LNCaP clone FGC (cell line): ENCODE results near the gene UBXN7.

Experiments used
- DNase-seq: peaks from one replicate; pipeline ENCODE4 v3.0.0-alpha.2; 2011; ENCODE audit warnings: low read depth
- H3K4me3 ChIP-seq: 2 replicates; pipeline ENCODE4 v1.5.1; 2011; ENCODE audit warnings: mild to moderate bottlenecking, low read depth, low read length, control low read depth
- TF ChIP-seq, protein P1 (sequence below): IDR thresholded peaks from 2 replicates; pipeline ENCODE4 v1.5.1; 2012; ENCODE audit warnings: mild to moderate bottlenecking; ENCODE audit not compliant: control insufficient read depth, insufficient read depth; ENCODE audit errors: extremely low read depth

Gene UBXN7

DNA sequence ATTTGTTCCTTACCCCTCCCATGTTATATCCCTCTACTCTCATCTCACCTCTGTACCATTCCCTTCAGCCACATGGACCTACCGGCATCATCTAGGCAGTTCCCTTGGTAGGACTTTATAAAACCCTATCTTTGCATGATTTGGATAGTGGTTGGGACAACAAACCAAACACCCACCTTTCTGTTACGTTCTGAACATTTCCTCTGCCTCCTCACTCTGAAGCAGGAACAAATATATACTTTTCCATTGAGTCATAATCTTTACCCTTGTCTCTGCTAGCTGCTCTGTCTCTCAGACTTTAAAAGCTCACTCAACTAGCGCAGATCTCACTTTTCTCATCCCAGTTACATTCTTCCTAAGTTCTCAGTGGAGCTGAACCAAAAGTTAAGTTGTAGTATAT, 17.8 kb downstream of the UBXN7 start:
- no peak for DNase-seq
- TF ChIP-seq, protein P1, sequence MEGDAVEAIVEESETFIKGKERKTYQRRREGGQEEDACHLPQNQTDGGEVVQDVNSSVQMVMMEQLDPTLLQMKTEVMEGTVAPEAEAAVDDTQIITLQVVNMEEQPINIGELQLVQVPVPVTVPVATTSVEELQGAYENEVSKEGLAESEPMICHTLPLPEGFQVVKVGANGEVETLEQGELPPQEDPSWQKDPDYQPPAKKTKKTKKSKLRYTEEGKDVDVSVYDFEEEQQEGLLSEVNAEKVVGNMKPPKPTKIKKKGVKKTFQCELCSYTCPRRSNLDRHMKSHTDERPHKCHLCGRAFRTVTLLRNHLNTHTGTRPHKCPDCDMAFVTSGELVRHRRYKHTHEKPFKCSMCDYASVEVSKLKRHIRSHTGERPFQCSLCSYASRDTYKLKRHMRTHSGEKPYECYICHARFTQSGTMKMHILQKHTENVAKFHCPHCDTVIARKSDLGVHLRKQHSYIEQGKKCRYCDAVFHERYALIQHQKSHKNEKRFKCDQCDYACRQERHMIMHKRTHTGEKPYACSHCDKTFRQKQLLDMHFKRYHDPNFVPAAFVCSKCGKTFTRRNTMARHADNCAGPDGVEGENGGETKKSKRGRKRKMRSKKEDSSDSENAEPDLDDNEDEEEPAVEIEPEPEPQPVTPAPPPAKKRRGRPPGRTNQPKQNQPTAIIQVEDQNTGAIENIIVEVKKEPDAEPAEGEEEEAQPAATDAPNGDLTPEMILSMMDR, result no peak
- no peak overlapping the region for H3K4me3 ChIP-seq

- H3K4me3 ChIP-seq, result no peak overlapping the region
- TF ChIP-seq, protein P1, result no peak
Observed at GRCh38 chr3:196412704-196413103, 19.5 kb downstream of the UBXN7 start.

DNA sequence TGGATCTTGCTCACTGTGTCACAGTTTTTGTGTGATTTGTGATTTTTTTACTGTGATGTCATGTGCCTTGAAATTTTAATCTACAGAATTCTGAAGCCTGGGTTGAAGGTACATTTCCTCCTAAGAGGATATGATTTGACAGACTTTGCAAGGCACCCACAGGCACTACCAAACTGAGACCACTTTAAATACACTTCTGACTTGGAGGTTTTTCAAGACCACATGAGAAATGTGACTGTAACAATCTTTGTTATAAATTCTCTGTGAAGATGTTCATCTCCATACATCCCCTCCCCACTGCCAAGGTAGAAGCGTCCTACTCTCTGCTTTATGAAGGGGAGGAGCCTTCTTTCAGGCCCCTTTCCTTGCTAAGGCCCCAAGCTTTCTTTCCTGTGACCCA, 22.8 kb downstream of the UBXN7 start:
- no peak for DNase-seq
- TF ChIP-seq, protein P1, result no peak
- no peak overlapping the region for H3K4me3 ChIP-seq

More at GRCh38 chr3:196412704-196413103, 19.5 kb downstream of the UBXN7 start:
- DNase-seq, result no peak

DNA sequence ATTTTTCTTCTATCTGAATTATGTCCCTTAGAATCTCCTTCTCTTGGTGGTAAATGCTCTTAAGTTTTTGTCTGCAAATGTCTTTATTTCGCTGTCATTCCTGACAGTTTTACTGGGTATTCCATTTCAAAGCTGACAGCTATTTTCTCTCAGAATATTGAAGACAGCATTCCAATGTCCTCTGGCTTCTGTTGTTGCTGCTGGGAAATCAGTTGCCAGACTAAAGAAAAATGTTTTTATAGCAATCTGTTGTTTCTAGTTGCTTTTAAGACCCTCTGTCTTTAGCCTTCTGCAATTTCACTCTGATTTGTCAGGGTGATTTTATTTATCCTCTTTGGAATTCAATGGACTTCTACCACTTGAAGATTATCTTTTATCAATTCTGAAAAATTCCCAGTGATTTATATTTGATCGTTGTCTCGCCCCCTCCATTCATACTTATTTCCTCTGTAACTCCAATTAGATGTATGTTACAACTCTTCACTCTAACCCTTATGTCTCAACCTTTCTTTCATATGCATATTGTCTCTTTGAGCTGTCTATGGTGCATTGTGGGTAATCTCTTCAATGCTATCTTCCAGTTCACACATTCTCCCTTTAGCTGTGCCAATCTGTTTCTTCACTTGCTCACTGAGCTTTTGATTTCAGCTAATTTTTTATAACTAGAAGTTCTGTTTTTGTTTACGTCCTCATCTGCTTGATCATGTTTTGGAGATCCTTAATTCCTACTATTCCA, 23.5 kb downstream of the UBXN7 start:
- H3K4me3 ChIP-seq, result no peak overlapping the region
- TF ChIP-seq, protein P1, result no peak
- DNase-seq, result no peak

DNA sequence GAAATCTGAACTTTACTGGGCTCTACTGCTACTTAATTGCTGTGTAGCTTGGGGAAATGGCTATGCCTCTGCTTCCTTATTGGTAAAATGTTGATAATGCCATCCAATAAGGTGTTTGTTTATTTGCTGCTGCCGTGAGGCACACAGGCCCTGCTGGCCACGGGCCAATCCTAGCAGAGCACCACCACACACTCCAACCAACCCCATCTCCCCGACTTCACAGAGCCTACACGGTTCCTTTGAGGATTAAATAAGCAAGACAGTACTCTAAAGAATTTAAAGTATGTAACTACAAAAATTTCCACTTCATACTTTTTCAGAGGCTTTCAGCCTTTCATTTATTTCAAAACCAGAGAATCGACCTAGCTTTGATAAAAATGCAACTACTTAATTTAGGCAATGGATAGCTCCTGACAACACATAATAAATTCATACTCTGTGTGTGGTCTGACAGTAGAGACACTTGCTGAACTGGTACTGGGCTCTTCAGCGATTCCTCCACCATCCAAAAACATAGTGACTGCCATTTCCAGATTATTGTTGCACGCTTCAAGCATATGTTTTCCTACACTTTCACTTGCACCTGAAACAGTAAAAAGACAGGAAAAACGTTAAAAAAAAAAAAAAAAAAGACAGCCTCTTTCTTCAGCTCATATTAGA, 25.3 kb downstream of the UBXN7 start:
- no peak overlapping the region for H3K4me3 ChIP-seq
- TF ChIP-seq, protein P1, result no peak
- DNase-seq, result no peak

GRCh38 chr3:196400331-196400730, 31.9 kb downstream of the UBXN7 start:
- no peak overlapping the region for H3K4me3 ChIP-seq
- no peak for DNase-seq
- TF ChIP-seq, protein P1, result no peak
